Measurements from ENCODE around the gene ADRB1.

The ADRB1 gene

DNA sequence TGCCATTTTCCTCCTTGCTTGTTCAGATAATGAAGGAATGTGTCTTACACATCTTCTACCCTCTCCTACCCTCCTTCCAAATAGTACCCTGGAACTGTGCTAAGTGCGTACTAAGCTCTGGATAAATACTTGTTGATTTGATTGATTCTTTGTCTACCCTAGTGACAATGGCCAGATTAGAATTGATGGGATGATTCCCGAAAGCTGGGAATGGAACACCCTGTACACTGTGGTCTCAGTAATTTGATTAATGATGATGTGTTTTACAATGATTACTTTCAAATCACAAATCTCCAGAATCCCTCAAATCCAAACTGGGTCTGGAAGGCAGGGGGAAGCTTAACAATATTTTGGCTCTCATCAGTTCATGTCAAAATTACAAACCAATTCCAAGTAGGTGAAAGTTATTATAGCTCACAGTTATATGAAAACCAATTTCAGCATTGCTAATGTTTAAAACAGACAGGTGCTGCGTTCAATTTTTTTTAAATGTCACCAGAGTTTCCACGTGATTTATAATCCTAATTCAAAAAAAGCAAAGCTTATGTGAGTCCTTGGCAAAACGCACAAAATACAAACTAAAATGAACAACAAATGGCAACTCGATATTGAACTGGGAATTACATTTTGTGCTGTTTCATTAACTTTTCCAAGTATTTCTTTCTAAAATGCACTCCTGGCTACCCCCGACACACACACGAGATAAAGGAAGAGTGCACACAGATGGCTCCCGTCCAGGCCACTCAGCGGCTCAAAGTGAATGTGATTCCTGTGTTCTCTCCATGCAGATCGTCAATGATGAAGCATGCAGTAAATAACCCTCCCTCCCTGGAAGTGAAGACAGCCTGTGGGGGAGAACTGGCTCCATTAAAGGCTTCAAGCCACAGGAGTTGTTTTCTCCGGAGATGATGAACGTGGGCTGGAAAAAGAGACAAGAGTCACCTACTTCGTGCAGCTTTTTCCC is 21.7 kb upstream of the ADRB1 start:
- H3K4me2 ChIP-seq (ENCODE audit: low read length): no peak overlapping the region
- no peak overlapping the region for H3K27ac ChIP-seq (ENCODE audit: low read depth, low read length)
- TF ChIP-seq, protein P1, sequence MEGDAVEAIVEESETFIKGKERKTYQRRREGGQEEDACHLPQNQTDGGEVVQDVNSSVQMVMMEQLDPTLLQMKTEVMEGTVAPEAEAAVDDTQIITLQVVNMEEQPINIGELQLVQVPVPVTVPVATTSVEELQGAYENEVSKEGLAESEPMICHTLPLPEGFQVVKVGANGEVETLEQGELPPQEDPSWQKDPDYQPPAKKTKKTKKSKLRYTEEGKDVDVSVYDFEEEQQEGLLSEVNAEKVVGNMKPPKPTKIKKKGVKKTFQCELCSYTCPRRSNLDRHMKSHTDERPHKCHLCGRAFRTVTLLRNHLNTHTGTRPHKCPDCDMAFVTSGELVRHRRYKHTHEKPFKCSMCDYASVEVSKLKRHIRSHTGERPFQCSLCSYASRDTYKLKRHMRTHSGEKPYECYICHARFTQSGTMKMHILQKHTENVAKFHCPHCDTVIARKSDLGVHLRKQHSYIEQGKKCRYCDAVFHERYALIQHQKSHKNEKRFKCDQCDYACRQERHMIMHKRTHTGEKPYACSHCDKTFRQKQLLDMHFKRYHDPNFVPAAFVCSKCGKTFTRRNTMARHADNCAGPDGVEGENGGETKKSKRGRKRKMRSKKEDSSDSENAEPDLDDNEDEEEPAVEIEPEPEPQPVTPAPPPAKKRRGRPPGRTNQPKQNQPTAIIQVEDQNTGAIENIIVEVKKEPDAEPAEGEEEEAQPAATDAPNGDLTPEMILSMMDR (IDR thresholded peaks at IDR 0.05; ENCODE audit: low read depth, low read length, poor library complexity, severe bottlenecking): no peak
- TF ChIP-seq EZH2phosphoT487 (IDR thresholded peaks at IDR 0.05; ENCODE audit: borderline replicate concordance, low read length): no peak

DNA sequence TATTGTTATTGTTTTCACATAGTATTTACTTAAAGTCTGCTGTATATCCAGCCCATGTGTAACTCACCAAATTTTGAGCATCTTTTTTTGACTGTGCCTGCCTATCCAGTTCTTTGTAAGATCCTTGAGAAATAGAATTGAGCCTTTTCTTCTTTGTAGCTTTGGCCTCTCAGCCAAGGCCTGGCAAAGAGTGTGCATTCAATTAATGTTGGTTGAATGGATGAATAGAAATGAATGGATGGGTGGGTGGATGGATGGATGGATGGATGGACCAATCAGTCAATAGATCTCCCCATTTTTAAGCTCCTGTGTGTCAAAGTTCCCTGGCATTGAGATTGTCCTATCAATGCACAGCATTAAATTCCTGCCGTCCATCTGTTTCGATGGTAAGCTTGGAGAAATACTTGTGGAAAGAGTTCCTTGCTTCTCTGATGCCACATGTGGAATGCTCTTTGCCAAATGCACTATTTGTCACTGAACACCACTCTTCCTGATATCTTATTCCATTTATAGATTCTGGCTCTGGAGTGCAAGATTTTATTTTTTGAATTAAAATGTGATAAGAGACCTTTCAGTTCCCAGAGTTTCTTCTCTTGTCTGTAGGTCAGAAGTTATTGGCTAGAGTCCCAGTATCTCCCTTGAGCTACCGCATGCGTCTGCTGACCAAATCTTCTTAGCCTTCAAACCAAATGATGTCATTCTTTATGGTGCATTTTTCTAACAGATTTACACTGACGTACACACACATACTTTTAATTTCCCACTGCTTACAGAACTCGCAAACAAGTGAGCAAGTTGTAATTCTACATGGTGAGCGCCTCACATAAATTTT is 20.7 kb upstream of the ADRB1 start:
- Histone ChIP-seq H3K9me2 (replicated peaks; ENCODE audit: control insufficient read depth, low read length) (no peaks in the 10 kb centered on the region), H3F3A (ENCODE audit: control insufficient read depth, insufficient read depth) (no peaks in the 10 kb centered on the region), H3K27ac (ENCODE audit: low read depth, low read length) (no peak overlapping the region), H3K4me3 (ENCODE audit: low read length) (no peak overlapping the region), H3K79me2 (ENCODE audit: control insufficient read depth, low read length) (no peaks in the 10 kb centered on the region), H3K27me3 (ENCODE audit: control insufficient read depth, low read length) (peaks cover 13% of the 10 kb centered on the region; the same call in 1 of the 2 replicates), H4K20me1 (ENCODE audit: control insufficient read depth, insufficient read depth, low read depth, low read length) (no peaks in the 10 kb centered on the region), H3K4me2 (ENCODE audit: low read length) (no peak overlapping the region), H3K9me3 (ENCODE audit: control insufficient read depth, insufficient read depth, low read length) (no peaks in the 10 kb centered on the region), H3K4me1 (ENCODE audit: control insufficient read depth, low read length) (peaks cover 33% of the 10 kb centered on the region), H3K36me3 (ENCODE audit: control insufficient read depth, low read length) (no peaks in the 10 kb centered on the region)
- TF ChIP-seq, protein P1 (IDR thresholded peaks at IDR 0.05; ENCODE audit: low read depth, low read length, poor library complexity, severe bottlenecking): no peak
- TF ChIP-seq EZH2phosphoT487 (IDR thresholded peaks at IDR 0.05; ENCODE audit: borderline replicate concordance, low read length): no peak

More for the DNA sequence above, 21.7 kb upstream of the ADRB1 start:
- H3K9me2 ChIP-seq (replicated peaks; ENCODE audit: control insufficient read depth, low read length): no peaks in the 10 kb centered on the region
- H3K36me3 ChIP-seq (ENCODE audit: control insufficient read depth, low read length): no peaks in the 10 kb centered on the region
- no peak overlapping the region for H3K4me3 ChIP-seq (ENCODE audit: low read length)
- H3F3A ChIP-seq (ENCODE audit: control insufficient read depth, insufficient read depth): no peaks in the 10 kb centered on the region
- H3K27me3 ChIP-seq (ENCODE audit: control insufficient read depth, low read length): peaks cover 13% of the 10 kb centered on the region; the same call in 1 of the 2 replicates
- no peaks in the 10 kb centered on the region for H3K79me2 ChIP-seq (ENCODE audit: control insufficient read depth, low read length)
- H3K4me1 ChIP-seq (ENCODE audit: control insufficient read depth, low read length): peaks cover 36% of the 10 kb centered on the region
- no peaks in the 10 kb centered on the region for H3K9me3 ChIP-seq (ENCODE audit: control insufficient read depth, insufficient read depth, low read length)
- H4K20me1 ChIP-seq (ENCODE audit: control insufficient read depth, insufficient read depth, low read depth, low read length): no peaks in the 10 kb centered on the region

DNA sequence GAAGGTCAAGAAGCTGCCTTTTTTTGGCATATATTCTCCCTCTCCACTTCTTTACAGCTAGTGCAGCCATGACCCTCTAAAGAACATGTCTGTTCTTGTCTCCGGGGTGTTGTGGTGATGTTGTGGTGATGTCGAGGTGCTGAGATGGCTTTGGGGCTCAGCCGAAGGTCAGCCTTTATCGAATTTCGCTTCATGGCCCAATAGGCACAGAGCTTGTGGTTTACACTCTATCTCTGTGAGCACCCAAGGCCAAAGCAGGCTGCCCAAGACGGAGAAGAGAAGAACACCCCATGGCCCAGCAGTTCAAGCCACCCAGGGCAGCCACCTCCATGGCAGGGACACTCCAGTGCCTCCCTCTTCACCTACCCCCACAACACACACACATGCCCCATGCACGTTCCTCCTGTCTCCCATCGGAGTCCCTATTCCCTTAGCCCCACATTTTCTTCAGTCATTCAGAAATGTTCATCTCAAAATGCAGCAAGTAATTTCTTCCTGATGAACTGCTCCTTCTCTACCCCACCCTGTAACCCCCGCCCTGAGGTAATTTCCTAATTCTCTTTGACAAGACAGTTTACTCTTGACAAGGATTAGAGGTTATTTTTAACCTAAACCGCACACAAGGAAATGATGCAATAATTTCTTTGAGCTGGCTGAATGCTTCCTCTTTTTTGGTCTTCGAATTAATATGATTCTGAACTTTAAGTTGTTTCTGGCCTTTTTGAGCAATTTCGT is 18.6 kb upstream of the ADRB1 start:
- no peaks in the 10 kb centered on the region for H3K79me2 ChIP-seq (ENCODE audit: control insufficient read depth, low read length)
- no peaks in the 10 kb centered on the region for H3F3A ChIP-seq (ENCODE audit: control insufficient read depth, insufficient read depth)
- H3K9me3 ChIP-seq (ENCODE audit: control insufficient read depth, insufficient read depth, low read length): no peaks in the 10 kb centered on the region
- no peaks in the 10 kb centered on the region for H3K9me2 ChIP-seq (replicated peaks; ENCODE audit: control insufficient read depth, low read length)
- peak overlapping the region; percentile 65 for H3K4me3 ChIP-seq (ENCODE audit: low read length)
- peaks cover 20% of the 10 kb centered on the region; the same call in 1 of the 2 replicates for H3K27me3 ChIP-seq (ENCODE audit: control insufficient read depth, low read length)
- peak overlapping the region; percentile 83 for H3K4me2 ChIP-seq (ENCODE audit: low read length)
- H3K27ac ChIP-seq (ENCODE audit: low read depth, low read length): peak overlapping the region; percentile 52
- peaks cover 32% of the 10 kb centered on the region for H3K4me1 ChIP-seq (ENCODE audit: control insufficient read depth, low read length)
- no peaks in the 10 kb centered on the region for H4K20me1 ChIP-seq (ENCODE audit: control insufficient read depth, insufficient read depth, low read depth, low read length)
- no peaks in the 10 kb centered on the region for H3K36me3 ChIP-seq (ENCODE audit: control insufficient read depth, low read length)
- no peak for TF ChIP-seq EZH2phosphoT487 (IDR thresholded peaks at IDR 0.05; ENCODE audit: borderline replicate concordance, low read length)
- TF ChIP-seq, protein P1 (IDR thresholded peaks at IDR 0.05; ENCODE audit: low read depth, low read length, poor library complexity, severe bottlenecking): no peak

All from DOHH2 (cell line).